OCI-LY1 (cell line): Measurements from ENCODE around the gene ZBTB46.

ENCODE experiments used
- EZH2 ChIP-seq: fragments of 200-600 bp; sonication (generic), shearing (Covaris generic); IDR thresholded peaks from 2 replicates; pipeline ENCODE4 v1.8.0; 2017; ENCODE audit warnings: borderline replicate concordance, mixed run types, mild to moderate bottlenecking, antibody characterized with exemption, low read length, moderate library complexity, mixed read lengths
- TF ChIP-seq, protein P1 (sequence below): fragments of 200-600 bp; sonication (generic), shearing (Covaris generic); IDR thresholded peaks from 2 replicates; pipeline ENCODE4 v1.5.1; 2017; ENCODE audit warnings: mild to moderate bottlenecking, antibody characterized with exemption, low read length, moderate library complexity, mixed read lengths

DNA sequence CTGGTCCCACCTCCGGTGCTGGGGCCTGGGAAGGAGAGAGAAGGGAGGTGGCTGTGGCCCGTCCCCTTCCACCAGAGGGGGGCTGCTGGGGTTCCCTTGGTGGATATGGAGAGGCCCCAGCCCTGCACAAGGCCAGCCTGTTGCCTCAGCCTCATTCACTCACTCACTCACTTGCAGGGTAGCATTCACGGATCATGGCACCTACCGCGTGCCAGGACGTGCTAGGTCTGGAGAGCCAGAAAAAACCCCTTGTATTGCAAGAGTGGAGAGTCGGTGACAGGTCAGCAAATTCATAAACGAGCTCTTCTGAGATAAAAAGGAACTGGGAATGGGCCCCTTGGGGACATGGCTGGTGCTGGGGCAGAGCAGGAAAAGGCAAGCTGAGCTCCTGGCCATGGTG is 6.4 kb upstream of the ZBTB46 start:
- TF ChIP-seq, protein P1, sequence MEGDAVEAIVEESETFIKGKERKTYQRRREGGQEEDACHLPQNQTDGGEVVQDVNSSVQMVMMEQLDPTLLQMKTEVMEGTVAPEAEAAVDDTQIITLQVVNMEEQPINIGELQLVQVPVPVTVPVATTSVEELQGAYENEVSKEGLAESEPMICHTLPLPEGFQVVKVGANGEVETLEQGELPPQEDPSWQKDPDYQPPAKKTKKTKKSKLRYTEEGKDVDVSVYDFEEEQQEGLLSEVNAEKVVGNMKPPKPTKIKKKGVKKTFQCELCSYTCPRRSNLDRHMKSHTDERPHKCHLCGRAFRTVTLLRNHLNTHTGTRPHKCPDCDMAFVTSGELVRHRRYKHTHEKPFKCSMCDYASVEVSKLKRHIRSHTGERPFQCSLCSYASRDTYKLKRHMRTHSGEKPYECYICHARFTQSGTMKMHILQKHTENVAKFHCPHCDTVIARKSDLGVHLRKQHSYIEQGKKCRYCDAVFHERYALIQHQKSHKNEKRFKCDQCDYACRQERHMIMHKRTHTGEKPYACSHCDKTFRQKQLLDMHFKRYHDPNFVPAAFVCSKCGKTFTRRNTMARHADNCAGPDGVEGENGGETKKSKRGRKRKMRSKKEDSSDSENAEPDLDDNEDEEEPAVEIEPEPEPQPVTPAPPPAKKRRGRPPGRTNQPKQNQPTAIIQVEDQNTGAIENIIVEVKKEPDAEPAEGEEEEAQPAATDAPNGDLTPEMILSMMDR, result no peak
- no peak for TF ChIP-seq EZH2
